Measurements from ENCODE around the gene MAGI1. TPM values are rescaled to one million over a fixed set of nuclear protein-coding genes. Genes with fewer than 3 reads are reported as not detected.
"Not testable (repeated sequence)": the region's sequence is repeated elsewhere in the genome, so short reads cannot be mapped to it uniquely, and the experiment has no call there.

MAGI1 gene
- total RNA-seq, 1 donor from 2014 or later = 49.8 TPM

GRCh38 chr3:65549626-65549959, 489.1 kb downstream of the MAGI1 start:
- no peaks in the 10 kb centered on the region for H3K27me3 Mint-ChIP-seq (ENCODE audit: low read depth)
- no peak overlapping the region for H3K27ac Mint-ChIP-seq (ENCODE audit: unreplicated experiment)
- H3K4me1 Mint-ChIP-seq = peaks cover 68% of the 10 kb centered on the region
- TF ChIP-seq, protein P1, sequence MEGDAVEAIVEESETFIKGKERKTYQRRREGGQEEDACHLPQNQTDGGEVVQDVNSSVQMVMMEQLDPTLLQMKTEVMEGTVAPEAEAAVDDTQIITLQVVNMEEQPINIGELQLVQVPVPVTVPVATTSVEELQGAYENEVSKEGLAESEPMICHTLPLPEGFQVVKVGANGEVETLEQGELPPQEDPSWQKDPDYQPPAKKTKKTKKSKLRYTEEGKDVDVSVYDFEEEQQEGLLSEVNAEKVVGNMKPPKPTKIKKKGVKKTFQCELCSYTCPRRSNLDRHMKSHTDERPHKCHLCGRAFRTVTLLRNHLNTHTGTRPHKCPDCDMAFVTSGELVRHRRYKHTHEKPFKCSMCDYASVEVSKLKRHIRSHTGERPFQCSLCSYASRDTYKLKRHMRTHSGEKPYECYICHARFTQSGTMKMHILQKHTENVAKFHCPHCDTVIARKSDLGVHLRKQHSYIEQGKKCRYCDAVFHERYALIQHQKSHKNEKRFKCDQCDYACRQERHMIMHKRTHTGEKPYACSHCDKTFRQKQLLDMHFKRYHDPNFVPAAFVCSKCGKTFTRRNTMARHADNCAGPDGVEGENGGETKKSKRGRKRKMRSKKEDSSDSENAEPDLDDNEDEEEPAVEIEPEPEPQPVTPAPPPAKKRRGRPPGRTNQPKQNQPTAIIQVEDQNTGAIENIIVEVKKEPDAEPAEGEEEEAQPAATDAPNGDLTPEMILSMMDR (conservative IDR thresholded peaks at IDR 0.05) = no peak
- no peaks in the 10 kb centered on the region for H3K9me3 Mint-ChIP-seq
- H3K36me3 Mint-ChIP-seq (ENCODE audit: low read depth) = no peaks in the 10 kb centered on the region
- DNase-seq (ENCODE audit: low read depth, low spot score) = no peak
- peak overlapping the region; percentile 88 for H3K4me3 Mint-ChIP-seq

GRCh38 chr3:65548848-65549625, 489.7 kb downstream of the MAGI1 start:
- TF ChIP-seq, protein P1 (conservative IDR thresholded peaks at IDR 0.05) = no peak

DNA sequence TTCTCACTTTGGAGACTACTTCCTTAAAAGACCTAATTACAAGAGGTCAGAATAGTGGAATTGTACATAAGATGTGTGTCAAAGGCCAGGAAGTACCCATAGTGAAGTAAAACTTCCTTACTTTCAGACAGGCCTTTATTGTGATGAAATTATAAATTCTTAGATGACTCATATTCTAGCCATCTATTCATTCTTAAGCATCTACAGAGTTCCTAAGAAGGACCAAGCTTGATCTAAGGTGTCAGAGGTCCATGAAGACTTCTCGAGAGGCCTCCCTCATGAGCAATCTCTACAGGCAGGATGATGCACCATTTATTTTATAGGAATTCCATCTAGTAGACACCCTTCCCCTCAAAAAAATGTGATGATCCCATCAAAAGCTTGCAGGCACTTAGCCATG, 493.3 kb downstream of the MAGI1 start:
- Mint-ChIP-seq H3K9me3 (no peaks in the 10 kb centered on the region), H3K4me1 (peaks cover 58% of the 10 kb centered on the region), H3K27me3 (ENCODE audit: low read depth) (no peaks in the 10 kb centered on the region), H3K36me3 (ENCODE audit: low read depth) (peaks cover 11% of the 10 kb centered on the region), H3K4me3 (no peak overlapping the region), H3K27ac (ENCODE audit: unreplicated experiment) (no peak overlapping the region)
- TF ChIP-seq, protein P1 (conservative IDR thresholded peaks at IDR 0.05) = no peak
- no peak for DNase-seq (ENCODE audit: low read depth, low spot score)

More at GRCh38 chr3:65548848-65549625, 489.7 kb downstream of the MAGI1 start:
- Mint-ChIP-seq H3K4me1 (peaks cover 68% of the 10 kb centered on the region), H3K27me3 (ENCODE audit: low read depth) (no peaks in the 10 kb centered on the region), H3K9me3 (no peaks in the 10 kb centered on the region), H3K27ac (ENCODE audit: unreplicated experiment) (no peak overlapping the region), H3K4me3 (peak overlapping the region; percentile 88), H3K36me3 (ENCODE audit: low read depth) (peaks cover 2% of the 10 kb centered on the region)
- DNase-seq (ENCODE audit: low read depth, low spot score) = peak; percentile 40

- H3K27ac Mint-ChIP-seq (ENCODE audit: unreplicated experiment); H3K9me3 Mint-ChIP-seq; H3K27me3 Mint-ChIP-seq (ENCODE audit: low read depth); H3K4me3 Mint-ChIP-seq; DNase-seq (ENCODE audit: low read depth, low spot score): not testable (repeated sequence)
- peaks cover 11% of the 10 kb centered on the region for H3K36me3 Mint-ChIP-seq (ENCODE audit: low read depth)
- H3K4me1 Mint-ChIP-seq = peaks cover 47% of the 10 kb centered on the region
Measured at GRCh38 chr3:65543391-65543790, 495.3 kb downstream of the MAGI1 start.

- Mint-ChIP-seq H3K27ac (ENCODE audit: unreplicated experiment) (peak overlapping the region; percentile 88), H3K27me3 (ENCODE audit: low read depth) (no peaks in the 10 kb centered on the region), H3K36me3 (ENCODE audit: low read depth) (peaks cover 11% of the 10 kb centered on the region), H3K4me1 (peaks cover 41% of the 10 kb centered on the region), H3K4me3 (no peak overlapping the region), H3K9me3 (no peaks in the 10 kb centered on the region)
- DNase-seq (ENCODE audit: low read depth, low spot score) = no peak
- TF ChIP-seq, protein P1 (conservative IDR thresholded peaks at IDR 0.05) = no peak
Measured at GRCh38 chr3:65540666-65541065, 498.1 kb downstream of the MAGI1 start.

GRCh38 chr3:65539616-65540015, 499.1 kb downstream of the MAGI1 start:
- H3K9me3 Mint-ChIP-seq = no peaks in the 10 kb centered on the region
- DNase-seq (ENCODE audit: low read depth, low spot score) = no peak
- H3K4me3 Mint-ChIP-seq = no peak overlapping the region
- H3K27ac Mint-ChIP-seq (ENCODE audit: unreplicated experiment) = no peak overlapping the region
- peaks cover 11% of the 10 kb centered on the region for H3K36me3 Mint-ChIP-seq (ENCODE audit: low read depth)
- peaks cover 34% of the 10 kb centered on the region for H3K4me1 Mint-ChIP-seq
- H3K27me3 Mint-ChIP-seq (ENCODE audit: low read depth) = no peaks in the 10 kb centered on the region
- TF ChIP-seq, protein P1 (conservative IDR thresholded peaks at IDR 0.05) = no peak

All from neural crest cell (in vitro differentiated cells).